ENCODE measurements around the gene BZW1.
A peak's percentile ranks its signal among the peaks of the same experiment; 100 is the strongest.

Gene BZW1

GRCh38 chr2:200829258-200829655 lies 17.5 kb downstream of the BZW1 start:
- DNase-seq (ENCODE audit: low read depth) = no peak
- TF ChIP-seq CTCF (IDR thresholded peaks at IDR 0.05; ENCODE audit: insufficient read depth, low read depth, low read length, missing control alignments) = no peak
- no peak overlapping the region for H3K4me3 ChIP-seq (ENCODE audit: low read length)

- no peak for TF ChIP-seq CTCF (IDR thresholded peaks at IDR 0.05; ENCODE audit: insufficient read depth, low read depth, low read length, missing control alignments)
- H3K4me3 ChIP-seq (ENCODE audit: low read length) = no peak overlapping the region
- DNase-seq (ENCODE audit: low read depth) = no peak
These were observed 23.0 kb downstream of the BZW1 start for GRCh38 chr2:200834701-200835100.

- TF ChIP-seq CTCF (IDR thresholded peaks at IDR 0.05; ENCODE audit: insufficient read depth, low read depth, low read length, missing control alignments) = no peak
- peak; percentile 96 for DNase-seq (ENCODE audit: low read depth)
- H3K4me3 ChIP-seq (ENCODE audit: low read length) = no peak overlapping the region
These were observed 27.8 kb downstream of the BZW1 start for GRCh38 chr2:200839513-200839912.

GRCh38 chr2:200843993-200844948 lies 32.6 kb downstream of the BZW1 start:
- TF ChIP-seq CTCF (IDR thresholded peaks at IDR 0.05; ENCODE audit: insufficient read depth, low read depth, low read length, missing control alignments) = no peak
- no peak for DNase-seq (ENCODE audit: low read depth)
- no peak overlapping the region for H3K4me3 ChIP-seq (ENCODE audit: low read length)

DNA sequence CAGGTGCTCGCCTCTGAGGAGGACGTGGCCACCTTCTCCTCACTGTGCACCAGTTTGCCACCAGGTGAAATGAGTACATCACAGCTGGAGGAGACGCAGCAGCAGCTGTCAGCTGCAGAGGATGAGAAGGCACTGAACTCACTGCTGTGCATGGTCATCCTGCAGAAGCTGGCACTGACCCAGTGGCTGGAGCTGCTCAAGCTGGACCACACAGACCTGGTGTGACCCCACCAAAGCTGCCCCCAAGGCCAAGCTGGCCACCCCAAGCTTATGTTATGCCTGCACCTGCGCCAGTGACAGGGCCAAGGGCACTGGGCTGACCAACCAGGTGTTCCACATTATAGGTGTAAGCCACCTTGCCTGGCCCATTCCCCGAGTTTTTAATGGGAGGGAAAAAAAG lies 33.5 kb downstream of the BZW1 start:
- DNase-seq (ENCODE audit: low read depth) = no peak
- TF ChIP-seq CTCF (IDR thresholded peaks at IDR 0.05; ENCODE audit: insufficient read depth, low read depth, low read length, missing control alignments) = no peak
- H3K4me3 ChIP-seq (ENCODE audit: low read length) = no peak overlapping the region

GRCh38 chr2:200845669-200846325 lies 34.1 kb downstream of the BZW1 start:
- no peak overlapping the region for H3K4me3 ChIP-seq (ENCODE audit: low read length)
- no peak for TF ChIP-seq CTCF (IDR thresholded peaks at IDR 0.05; ENCODE audit: insufficient read depth, low read depth, low read length, missing control alignments)
- DNase-seq (ENCODE audit: low read depth) = peak; percentile 81
